Measurements from ENCODE around the gene PATJ.
"Not testable (repeated sequence)": the region's sequence is repeated elsewhere in the genome, so short reads cannot be mapped to it uniquely, and the experiment has no call there.

Gene PATJ

GRCh38 chr1:62180054-62180453, 437.8 kb downstream of the PATJ start:
- DNase-seq (ENCODE audit: low spot score), result not testable (repeated sequence)

- no peak for DNase-seq (ENCODE audit: low spot score)
Observed at GRCh38 chr1:62180639-62181038, 438.4 kb downstream of the PATJ start.

GRCh38 chr1:62181532-62181931, 439.3 kb downstream of the PATJ start:
- DNase-seq (ENCODE audit: low spot score), result no peak

GRCh38 chr1:62182157-62182556, 439.9 kb downstream of the PATJ start:
- DNase-seq (ENCODE audit: low spot score), result not testable (repeated sequence)

- not testable (repeated sequence) for DNase-seq (ENCODE audit: low spot score)
Observed at GRCh38 chr1:62183164-62184020, 441.1 kb downstream of the PATJ start.

- DNase-seq (ENCODE audit: low spot score), result no peak
Observed at GRCh38 chr1:62184336-62184735, 442.1 kb downstream of the PATJ start.

- not testable (repeated sequence) for DNase-seq (ENCODE audit: low spot score)
Observed at GRCh38 chr1:62185233-62185632, 443.0 kb downstream of the PATJ start.

DNA sequence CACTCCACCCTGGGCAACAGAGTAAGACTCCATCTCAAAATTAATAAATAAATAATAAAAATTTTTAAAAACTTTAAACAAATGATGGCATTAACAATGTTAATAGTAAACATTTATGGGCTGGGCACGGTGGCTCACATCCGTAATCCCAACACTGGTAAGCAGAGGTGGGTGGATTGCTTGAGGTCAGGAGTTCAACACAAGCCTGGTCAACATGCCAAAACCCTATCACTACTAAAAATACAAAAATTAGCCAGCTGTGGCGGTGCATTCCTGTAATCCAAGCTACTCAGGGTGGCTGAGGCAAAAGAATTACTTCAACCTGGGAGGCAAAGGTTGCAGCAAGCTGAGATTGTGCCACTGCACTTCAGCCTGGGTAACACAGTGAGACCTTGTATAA, 443.4 kb downstream of the PATJ start:
- no peak for DNase-seq (ENCODE audit: low spot score)

DNA sequence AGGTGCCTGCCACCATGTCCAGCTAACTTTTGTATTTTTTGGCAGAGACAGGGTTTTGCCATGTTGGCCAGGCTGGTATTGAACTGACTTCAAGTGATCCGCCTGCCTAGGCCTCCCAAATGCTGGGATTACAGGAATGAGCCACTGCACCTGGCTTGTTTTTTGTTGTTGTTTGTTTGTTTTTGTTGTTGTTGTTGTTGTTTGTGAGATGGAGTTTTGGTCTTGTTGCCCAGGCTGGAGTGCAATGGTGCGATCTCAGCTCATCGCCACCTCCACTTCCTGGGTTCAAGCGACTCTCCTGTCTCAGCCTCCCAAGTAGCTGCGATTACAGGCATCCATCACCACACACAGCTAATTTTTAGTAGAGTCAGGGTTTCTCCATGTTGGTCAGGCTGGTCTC, 445.3 kb downstream of the PATJ start:
- DNase-seq (ENCODE audit: low spot score), result no peak

DNA sequence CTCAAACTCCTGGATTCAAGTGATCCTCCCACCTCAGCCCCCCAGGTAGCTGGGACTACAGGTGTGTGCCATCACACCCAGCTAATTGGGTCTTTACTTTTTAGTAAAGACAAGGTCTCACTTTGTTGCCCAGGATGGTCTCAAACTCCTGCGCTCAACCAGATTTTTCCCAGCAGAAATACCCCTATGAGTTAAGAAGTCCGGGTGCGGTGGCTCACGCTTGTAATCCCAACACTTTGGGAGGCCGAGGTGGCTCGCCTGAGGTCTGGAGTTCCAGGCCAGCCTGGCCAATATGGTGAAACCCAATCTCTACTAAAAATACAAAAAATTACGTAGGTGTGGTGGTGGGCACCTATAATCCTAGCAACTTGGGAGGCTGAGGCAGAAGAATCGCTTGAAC, 445.8 kb downstream of the PATJ start:
- DNase-seq (ENCODE audit: low spot score), result no peak

GRCh38 chr1:62194651-62195544, 452.6 kb downstream of the PATJ start, which contains the start of gene L1TD1:
TSS of gene L1TD1 (plus strand) at chr1:62194849. CDS start at chr1:62206629, 11,780 bp downstream.
- DNase-seq (ENCODE audit: low spot score), result no peak

DNA sequence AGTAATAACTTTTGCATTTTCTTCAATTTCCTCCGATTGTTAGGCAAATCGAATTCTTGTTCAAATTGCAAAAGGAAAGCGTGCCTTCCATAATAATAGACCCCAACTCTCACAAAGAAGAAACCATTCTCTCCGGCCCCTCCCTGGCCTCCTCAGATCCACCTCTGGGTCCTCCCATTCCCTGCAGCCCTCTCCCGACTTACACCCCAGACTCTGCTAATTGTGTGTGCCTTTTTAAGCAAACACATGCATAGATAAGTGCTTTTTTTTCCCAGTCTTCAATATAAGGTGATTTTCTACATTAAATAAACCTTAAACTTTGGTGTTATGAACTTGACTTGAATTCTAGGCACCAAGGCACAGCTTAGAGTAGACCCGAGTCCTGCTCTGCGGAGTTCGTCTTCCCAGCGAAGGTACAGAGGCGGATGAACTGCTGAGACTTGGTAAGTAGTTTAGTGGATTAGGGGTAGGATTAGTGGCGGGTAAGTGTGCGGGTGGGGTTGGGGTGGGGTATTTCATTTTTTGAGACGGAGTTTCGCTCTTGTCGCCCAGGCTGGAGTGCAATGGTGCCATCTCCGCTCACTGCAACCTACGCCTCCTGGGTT, 453.9 kb downstream of the PATJ start:
- DNase-seq (ENCODE audit: low spot score), result no peak

- DNase-seq (ENCODE audit: low spot score), result no peak
Observed at GRCh38 chr1:62198069-62198780, 455.9 kb downstream of the PATJ start.

- no peak for DNase-seq (ENCODE audit: low spot score)
Observed at GRCh38 chr1:62198781-62199125, 456.5 kb downstream of the PATJ start.

- no peak for DNase-seq (ENCODE audit: low spot score)
Observed at GRCh38 chr1:62207187-62207586, 464.9 kb downstream of the PATJ start.

GRCh38 chr1:62208087-62208486, 465.8 kb downstream of the PATJ start:
- no peak for DNase-seq (ENCODE audit: low spot score)

DNA sequence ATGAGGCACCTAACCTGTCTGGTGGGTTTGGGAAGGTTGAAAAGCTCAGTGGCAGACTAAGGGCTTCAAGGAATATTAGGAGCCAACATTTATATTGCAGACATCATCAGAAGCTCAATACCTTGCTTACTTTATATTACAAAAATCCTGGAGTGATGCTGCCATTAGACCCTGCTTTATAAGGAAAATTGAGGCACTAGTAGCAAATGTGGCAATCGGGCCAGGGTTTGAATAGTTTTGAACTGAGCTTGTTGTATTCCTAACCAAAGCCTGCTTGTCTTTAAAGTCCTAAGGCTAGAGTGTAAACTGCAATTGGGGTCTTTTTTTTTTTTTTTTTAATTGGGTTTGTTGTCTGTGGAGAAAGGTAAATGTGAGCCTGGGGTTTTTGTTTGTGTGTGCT, 466.7 kb downstream of the PATJ start:
- DNase-seq (ENCODE audit: low spot score), result no peak

- no peak for DNase-seq (ENCODE audit: low spot score)
Observed at GRCh38 chr1:62209931-62210595, 467.8 kb downstream of the PATJ start.

DNA sequence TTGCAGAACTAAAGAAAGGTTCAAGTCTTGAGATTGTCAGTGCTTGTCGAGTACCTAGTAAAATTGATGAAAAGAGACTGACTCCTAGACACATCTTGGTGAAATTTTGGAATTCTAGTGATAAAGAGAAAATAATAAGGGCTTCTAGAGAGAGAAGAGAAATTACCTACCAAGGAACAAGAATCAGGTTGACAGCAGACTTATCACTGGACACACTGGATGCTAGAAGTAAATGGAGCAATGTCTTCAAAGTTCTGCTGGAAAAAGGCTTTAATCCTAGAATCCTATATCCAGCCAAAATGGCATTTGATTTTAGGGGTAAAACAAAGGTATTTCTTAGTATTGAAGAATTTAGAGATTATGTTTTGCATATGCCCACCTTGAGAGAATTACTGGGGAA, 468.7 kb downstream of the PATJ start:
- DNase-seq (ENCODE audit: low spot score), result no peak

DNA sequence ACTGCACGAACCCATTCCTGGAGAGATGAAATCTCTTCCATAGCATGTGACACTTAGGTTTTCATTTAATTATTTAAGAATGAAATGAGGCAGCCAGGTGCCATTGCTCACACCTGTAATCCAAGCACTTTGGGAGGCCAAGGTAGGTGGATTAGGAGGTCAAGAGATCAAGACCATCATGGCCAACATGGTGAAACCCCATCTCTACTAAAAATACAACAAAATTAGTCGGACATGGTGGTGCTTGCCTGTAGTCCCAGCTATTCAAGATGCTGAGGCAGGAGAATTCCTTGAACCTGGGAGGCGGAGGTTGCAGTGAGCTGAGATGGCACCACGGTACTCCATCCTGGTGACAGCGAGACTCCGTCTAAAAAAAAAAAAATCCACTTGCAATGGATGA, 470.1 kb downstream of the PATJ start:
- no peak for DNase-seq (ENCODE audit: low spot score)
